ENCODE results near the gene FGD4. TPM values are rescaled to one million over a fixed set of nuclear protein-coding genes. Genes with fewer than 3 reads are reported as not detected.

FGD4 gene
- total and polyA plus RNA-seq, 5 donors, result 3.5 to 12.5 (median 10.7) TPM

DNA sequence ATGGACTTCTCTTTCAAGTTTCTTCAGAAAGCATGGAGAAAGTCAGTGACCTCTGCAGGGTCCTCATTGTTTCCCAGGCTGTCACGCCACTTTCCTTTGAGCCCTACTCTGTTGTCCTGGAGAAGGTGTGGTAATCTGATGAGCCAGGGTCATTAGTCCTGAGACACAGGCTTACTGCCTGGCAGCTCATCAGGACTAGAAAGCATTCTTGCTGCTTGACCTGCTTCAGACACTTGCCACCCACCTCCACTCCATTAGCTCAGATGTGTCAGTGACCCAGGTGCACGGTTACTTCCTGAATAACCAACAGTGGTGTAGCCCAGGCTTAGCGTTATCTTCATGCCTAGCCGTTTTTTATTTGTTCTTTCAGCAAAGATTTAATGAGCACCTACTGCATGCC is 93.9 kb downstream of the FGD4 start:
- DNase-seq (no peak), ATAC-seq (no peak)
- Histone ChIP-seq H3K27ac (ENCODE audit: low read length) (no peak overlapping the region), H3K9me3 (ENCODE audit: control insufficient read depth, low read length) (no peaks in the 10 kb centered on the region), H3K27me3 (ENCODE audit: control insufficient read depth, insufficient read depth) (no peaks in the 10 kb centered on the region), H3K4me3 (ENCODE audit: low read length) (no peak overlapping the region), H3K4me1 (ENCODE audit: control insufficient read depth, insufficient read depth, low read length) (peaks cover 4% of the 10 kb centered on the region)
- intact Hi-C loops (cut with DNase I), result no loop called here
- 83% methylated on average over 4 of the region's 4 CpGs for WGBS

DNA sequence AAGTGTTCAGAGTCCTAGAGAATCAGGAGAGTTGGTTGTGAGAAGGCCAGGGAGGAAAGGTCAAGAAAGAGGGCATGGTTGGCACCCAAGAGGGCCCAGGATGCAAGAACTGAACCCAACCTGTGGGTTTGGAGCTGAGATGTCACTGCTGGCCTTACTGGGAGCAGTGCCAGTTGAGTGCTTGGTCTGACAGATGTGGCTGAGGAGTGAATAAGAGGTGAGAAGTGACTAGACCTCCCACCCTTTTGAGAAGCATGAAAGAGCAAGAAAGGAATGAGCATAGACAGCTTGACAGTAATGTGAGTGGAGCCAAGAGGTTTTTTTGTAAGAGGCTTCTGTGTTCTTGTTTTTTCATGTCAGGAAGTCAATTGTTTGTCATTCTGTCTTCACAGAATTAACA is 95.3 kb downstream of the FGD4 start:
- intact Hi-C loops (cut with DNase I), result no loop called here
- H3K27me3 ChIP-seq (ENCODE audit: control insufficient read depth, insufficient read depth), result no peaks in the 10 kb centered on the region
- H3K4me1 ChIP-seq (ENCODE audit: control insufficient read depth, insufficient read depth, low read length), result peaks cover 4% of the 10 kb centered on the region
- no peak overlapping the region for H3K4me3 ChIP-seq (ENCODE audit: low read length)
- no peaks in the 10 kb centered on the region for H3K9me3 ChIP-seq (ENCODE audit: control insufficient read depth, low read length)
- ATAC-seq (no peak), DNase-seq (no peak)
- no peak overlapping the region for H3K27ac ChIP-seq (ENCODE audit: low read length)

DNA sequence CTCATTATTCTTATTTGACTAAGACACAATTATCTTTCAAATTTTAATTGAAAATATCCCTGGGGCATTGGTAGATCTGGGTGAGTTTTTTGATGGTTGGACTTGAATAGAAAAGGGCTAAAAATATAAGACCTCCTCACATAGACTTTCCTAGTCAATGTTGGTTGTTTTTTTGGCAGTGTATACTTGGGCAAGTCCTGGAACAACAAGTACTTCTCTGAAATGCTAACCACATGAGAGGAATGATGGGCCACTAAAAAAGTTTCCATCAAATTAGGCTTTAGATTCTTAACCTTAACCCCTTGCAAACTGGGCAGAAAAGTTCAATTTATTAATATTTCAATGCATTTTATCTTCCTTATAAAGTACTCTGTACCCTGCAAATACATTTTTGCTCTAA is 97.6 kb downstream of the FGD4 start:
- Histone ChIP-seq H3K4me3 (ENCODE audit: low read length) (no peak overlapping the region), H3K27ac (ENCODE audit: low read length) (no peak overlapping the region), H3K4me1 (ENCODE audit: control insufficient read depth, insufficient read depth, low read length) (peaks cover 9% of the 10 kb centered on the region)

GRCh38 chr12:32497864-32498263 is 98.5 kb downstream of the FGD4 start:
- Histone ChIP-seq H3K27ac (ENCODE audit: low read length) (no peak overlapping the region), H3K4me1 (ENCODE audit: control insufficient read depth, insufficient read depth, low read length) (peaks cover 11% of the 10 kb centered on the region), H3K27me3 (ENCODE audit: control insufficient read depth, insufficient read depth) (no peaks in the 10 kb centered on the region), H3K4me3 (ENCODE audit: low read length) (no peak overlapping the region), H3K9me3 (ENCODE audit: control insufficient read depth, low read length) (no peaks in the 10 kb centered on the region)
- WGBS, result 66% methylated on average over 4 of the region's 4 CpGs
- DNase-seq (no peak), ATAC-seq (no peak)
- intact Hi-C loops (cut with DNase I), result no loop called here

More for the DNA sequence above, 97.6 kb downstream of the FGD4 start:
- intact Hi-C loops (cut with DNase I), result no loop called here
- no peaks in the 10 kb centered on the region for H3K27me3 ChIP-seq (ENCODE audit: control insufficient read depth, insufficient read depth)
- no peak for DNase-seq
- H3K9me3 ChIP-seq (ENCODE audit: control insufficient read depth, low read length), result no peaks in the 10 kb centered on the region
- no peak for ATAC-seq

- WGBS, result 68% methylated on average over 6 of the region's 6 CpGs
- no peaks in the 10 kb centered on the region for H3K9me3 ChIP-seq (ENCODE audit: control insufficient read depth, low read length)
- H3K27me3 ChIP-seq (ENCODE audit: control insufficient read depth, insufficient read depth), result no peaks in the 10 kb centered on the region
- no peak overlapping the region for H3K4me3 ChIP-seq (ENCODE audit: low read length)
- DNase-seq, result no peak
- H3K27ac ChIP-seq (ENCODE audit: low read length), result peak overlapping the region; percentile 70
- peaks cover 11% of the 10 kb centered on the region for H3K4me1 ChIP-seq (ENCODE audit: control insufficient read depth, insufficient read depth, low read length)
- peak; percentile 44 to 60 for ATAC-seq
- intact Hi-C loops (cut with DNase I), result no loop called here
These were observed 99.7 kb downstream of the FGD4 start for GRCh38 chr12:32499048-32499447.

DNA sequence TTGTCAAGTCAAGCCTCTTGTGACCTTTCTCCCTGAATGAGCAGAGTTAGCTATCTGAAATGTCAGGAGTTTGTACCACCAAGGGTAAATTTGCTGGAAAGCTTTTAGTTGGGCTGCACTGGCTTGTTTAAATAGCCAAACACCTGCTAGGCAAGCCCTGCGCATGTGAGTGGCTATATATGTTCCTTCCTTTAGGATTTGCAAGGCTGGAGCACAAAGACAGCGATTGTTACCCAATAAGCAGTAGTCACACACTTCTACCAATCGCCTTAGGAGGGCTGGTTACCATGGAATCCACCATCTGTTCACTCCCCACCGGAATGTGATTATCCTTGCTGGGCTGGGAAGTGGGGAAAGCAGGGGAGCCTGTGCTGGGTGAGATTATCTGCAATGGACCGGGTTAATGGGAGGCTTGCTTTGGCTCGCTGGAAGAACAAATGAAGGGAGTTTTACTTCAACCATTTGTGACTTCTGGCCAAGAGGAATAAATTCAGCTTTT is 102.5 kb downstream of the FGD4 start:
- Histone ChIP-seq H3K4me3 (ENCODE audit: low read length) (peak overlapping the region; percentile 43), H3K9me3 (ENCODE audit: control insufficient read depth, low read length) (no peaks in the 10 kb centered on the region), H3K27ac (ENCODE audit: low read length) (peak overlapping the region; percentile 77), H3K4me1 (ENCODE audit: control insufficient read depth, insufficient read depth, low read length) (peaks cover 11% of the 10 kb centered on the region), H3K27me3 (ENCODE audit: control insufficient read depth, insufficient read depth) (no peaks in the 10 kb centered on the region)
- ATAC-seq (peak; percentile 74 to 80), DNase-seq (no peak)
- intact Hi-C loops (cut with DNase I), result no loop called here
- WGBS, result 27% methylated on average over 6 of the region's 6 CpGs

GRCh38 chr12:32502693-32503502 is 103.5 kb downstream of the FGD4 start:
- Histone ChIP-seq H3K4me1 (ENCODE audit: control insufficient read depth, insufficient read depth, low read length) (peaks cover 13% of the 10 kb centered on the region), H3K27ac (ENCODE audit: low read length) (no peak overlapping the region), H3K27me3 (ENCODE audit: control insufficient read depth, insufficient read depth) (no peaks in the 10 kb centered on the region), H3K4me3 (ENCODE audit: low read length) (peak overlapping the region; percentile 43), H3K9me3 (ENCODE audit: control insufficient read depth, low read length) (no peaks in the 10 kb centered on the region)
- WGBS, result 26% methylated on average over 3 of the region's 3 CpGs
- peak; percentile 70 to 76 for ATAC-seq
- intact Hi-C loops (cut with DNase I), result no loop called here
- DNase-seq, result no peak

DNA sequence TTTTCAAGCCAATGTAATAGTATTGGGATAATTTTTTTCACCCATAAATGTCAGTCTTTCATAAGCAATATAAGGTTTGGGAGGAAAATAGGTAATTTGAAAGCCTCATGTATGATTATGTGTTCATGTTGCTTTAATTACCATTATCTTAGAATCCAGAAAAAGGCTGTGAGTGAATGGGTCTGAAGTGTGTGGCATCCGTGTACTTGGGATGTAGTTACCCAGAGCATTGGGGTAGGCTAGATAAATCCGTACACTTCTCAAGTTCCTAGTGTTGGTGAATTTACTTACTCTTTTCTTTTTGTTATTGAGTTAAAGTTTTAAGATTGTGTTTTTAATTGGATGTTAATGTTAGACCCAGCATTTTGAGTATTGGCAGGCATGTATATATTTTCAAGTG is 104.4 kb downstream of the FGD4 start:
- Histone ChIP-seq H3K9me3 (ENCODE audit: control insufficient read depth, low read length) (no peaks in the 10 kb centered on the region), H3K4me1 (ENCODE audit: control insufficient read depth, insufficient read depth, low read length) (peaks cover 14% of the 10 kb centered on the region), H3K4me3 (ENCODE audit: low read length) (no peak overlapping the region), H3K27ac (ENCODE audit: low read length) (no peak overlapping the region), H3K27me3 (ENCODE audit: control insufficient read depth, insufficient read depth) (no peaks in the 10 kb centered on the region)
- 63% methylated on average over 2 of the region's 2 CpGs for WGBS
- DNase-seq (no peak), ATAC-seq (no peak)
- intact Hi-C loops (cut with DNase I), result no loop called here

GRCh38 chr12:32504591-32504990 is 105.2 kb downstream of the FGD4 start:
- Histone ChIP-seq H3K4me3 (ENCODE audit: low read length) (no peak overlapping the region), H3K27me3 (ENCODE audit: control insufficient read depth, insufficient read depth) (no peaks in the 10 kb centered on the region), H3K4me1 (ENCODE audit: control insufficient read depth, insufficient read depth, low read length) (peaks cover 14% of the 10 kb centered on the region), H3K9me3 (ENCODE audit: control insufficient read depth, low read length) (no peaks in the 10 kb centered on the region), H3K27ac (ENCODE audit: low read length) (no peak overlapping the region)
- no peak for DNase-seq
- intact Hi-C loops (cut with DNase I), result no loop called here
- WGBS, result 91% methylated on average over 3 of the region's 3 CpGs
- no peak for ATAC-seq

- 52% methylated on average over 12 of the region's 12 CpGs for WGBS
- no peaks in the 10 kb centered on the region for H3K27me3 ChIP-seq (ENCODE audit: control insufficient read depth, insufficient read depth)
- ATAC-seq (no peak), DNase-seq (no peak)
- no peaks in the 10 kb centered on the region for H3K9me3 ChIP-seq (ENCODE audit: control insufficient read depth, low read length)
- intact Hi-C loops (cut with DNase I), result no loop called here
- H3K4me3 ChIP-seq (ENCODE audit: low read length), result no peak overlapping the region
- H3K27ac ChIP-seq (ENCODE audit: low read length), result no peak overlapping the region
- peaks cover 16% of the 10 kb centered on the region for H3K4me1 ChIP-seq (ENCODE audit: control insufficient read depth, insufficient read depth, low read length)
These were observed 105.9 kb downstream of the FGD4 start for GRCh38 chr12:32505067-32505945.

All from right cardiac atrium (tissue), 5 donors.